GM21529 (cell line): ENCODE data around the gene GAL3ST1.

Source experiments
- ATAC-seq: cut with Tn5 transposase; IDR thresholded peaks from one replicate; pipeline ENCODE4 v1.9.1; 2021; ENCODE audit not compliant: unreplicated experiment

The GAL3ST1 gene

DNA sequence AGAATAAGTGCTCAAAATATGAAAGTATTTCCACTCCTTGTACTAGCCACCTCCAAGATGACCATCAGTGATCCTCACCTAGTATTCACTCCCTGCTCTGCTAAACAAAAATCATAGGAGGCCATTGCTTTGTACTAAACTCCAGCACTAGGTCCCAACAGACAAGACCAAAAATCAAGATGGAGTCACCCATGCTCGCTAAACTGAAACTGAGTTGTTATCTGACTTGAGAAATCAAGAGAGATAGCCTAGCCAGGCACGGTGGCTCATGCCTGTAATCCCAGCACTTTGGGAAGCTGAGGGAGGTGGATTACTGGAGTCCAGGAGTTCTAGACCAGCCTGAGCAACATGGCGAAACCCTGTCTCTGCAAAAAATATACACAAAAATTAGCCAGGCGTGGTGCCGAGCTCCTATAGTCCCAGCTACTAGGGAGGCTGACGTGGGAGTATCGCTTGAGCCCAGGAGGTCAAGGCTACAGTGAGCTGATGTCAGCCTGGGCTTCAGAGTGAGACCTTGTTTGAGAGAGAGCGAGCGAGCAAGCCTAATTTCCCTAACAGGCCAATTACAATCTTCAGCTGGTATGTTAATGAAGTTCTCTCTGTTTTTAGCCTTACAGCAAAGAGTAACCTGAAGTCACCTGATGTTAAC lies 37.3 kb downstream of the GAL3ST1 start:
- no peak for ATAC-seq

DNA sequence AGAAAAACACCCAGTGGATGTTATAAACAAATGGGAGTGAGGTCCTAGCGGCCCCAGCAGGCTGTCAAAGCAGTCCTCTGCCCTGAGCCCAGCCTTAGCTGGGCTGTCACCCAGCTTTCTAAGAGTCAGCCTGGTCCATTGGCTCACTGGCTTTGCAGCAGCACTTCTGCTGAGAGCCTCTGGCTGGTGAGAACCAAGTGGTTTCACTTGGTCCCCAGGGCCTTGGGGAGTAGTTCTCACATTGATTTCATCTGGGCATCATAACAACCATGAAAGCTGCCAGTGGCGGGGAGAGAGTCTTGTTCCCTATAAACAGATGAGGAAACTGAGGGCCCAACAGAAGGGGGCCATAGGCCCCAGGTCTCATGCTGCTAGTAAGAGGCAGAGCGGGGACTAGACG lies 39.3 kb downstream of the GAL3ST1 start:
- no peak for ATAC-seq

DNA sequence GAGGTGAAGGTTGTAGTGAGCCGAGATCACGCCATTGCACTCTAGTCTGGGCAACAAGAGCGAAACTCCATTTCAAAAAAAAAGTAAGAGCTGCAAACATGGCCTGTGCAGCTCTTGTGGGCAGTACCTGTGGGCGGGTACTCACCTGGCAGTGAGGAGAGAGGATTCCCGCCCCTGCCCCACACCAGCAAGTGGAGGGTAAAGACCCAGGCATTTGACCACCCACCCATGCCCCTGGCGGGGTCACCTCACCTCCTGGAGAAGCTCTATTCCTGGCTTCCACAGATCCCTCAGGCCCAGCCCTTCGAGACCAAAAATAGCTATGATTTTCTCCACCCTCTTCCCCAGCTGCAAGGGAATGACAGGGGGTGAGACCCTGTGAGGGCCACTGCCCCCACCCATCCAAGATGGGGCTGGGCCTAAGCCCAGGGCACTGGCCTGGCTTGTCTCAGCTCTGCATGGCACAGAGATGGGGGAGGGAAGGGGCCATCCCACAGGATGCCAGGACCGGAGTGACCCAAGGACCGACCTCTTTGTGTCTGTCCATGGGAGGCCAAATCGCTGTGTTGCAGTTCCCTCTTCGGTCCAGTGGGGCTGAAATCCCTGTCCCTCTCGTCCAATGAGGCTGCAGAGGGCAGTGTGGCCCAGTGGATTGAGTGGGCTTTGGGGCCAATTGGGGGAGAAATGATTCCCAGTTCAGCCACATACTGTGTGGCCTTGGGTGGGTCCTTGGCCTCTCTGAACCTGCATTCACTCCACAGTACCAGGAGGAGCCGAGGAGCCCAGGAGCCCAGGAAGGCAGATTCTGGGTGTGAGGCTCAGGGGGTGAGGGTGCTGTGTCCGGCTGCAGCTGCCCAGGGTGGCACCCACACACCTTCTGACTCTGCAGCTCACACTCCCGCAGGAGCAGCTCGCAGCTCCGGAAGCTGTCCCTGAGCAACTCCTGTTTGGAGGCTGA lies 42.5 kb downstream of the GAL3ST1 start:
- no peak for ATAC-seq

DNA sequence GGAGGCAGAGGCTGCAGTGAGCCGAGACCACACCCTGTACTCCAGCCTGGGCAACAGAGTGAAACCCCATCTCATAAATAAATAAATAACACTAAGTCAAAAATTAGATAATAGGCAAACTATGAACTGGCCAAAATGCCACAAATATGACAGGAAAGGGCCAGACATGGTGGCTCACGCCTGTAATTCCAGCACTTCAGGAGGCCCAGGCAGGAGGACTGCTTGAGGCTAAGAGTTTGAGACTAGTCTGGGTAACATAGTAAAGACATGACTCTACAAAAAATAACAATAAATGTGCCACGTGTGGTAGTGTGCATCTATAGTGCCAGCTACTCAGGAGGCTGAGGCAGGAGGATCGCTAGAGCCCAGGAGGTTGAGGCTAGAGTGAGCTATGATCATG lies 47.8 kb downstream of the GAL3ST1 start:
- ATAC-seq: no peak

DNA sequence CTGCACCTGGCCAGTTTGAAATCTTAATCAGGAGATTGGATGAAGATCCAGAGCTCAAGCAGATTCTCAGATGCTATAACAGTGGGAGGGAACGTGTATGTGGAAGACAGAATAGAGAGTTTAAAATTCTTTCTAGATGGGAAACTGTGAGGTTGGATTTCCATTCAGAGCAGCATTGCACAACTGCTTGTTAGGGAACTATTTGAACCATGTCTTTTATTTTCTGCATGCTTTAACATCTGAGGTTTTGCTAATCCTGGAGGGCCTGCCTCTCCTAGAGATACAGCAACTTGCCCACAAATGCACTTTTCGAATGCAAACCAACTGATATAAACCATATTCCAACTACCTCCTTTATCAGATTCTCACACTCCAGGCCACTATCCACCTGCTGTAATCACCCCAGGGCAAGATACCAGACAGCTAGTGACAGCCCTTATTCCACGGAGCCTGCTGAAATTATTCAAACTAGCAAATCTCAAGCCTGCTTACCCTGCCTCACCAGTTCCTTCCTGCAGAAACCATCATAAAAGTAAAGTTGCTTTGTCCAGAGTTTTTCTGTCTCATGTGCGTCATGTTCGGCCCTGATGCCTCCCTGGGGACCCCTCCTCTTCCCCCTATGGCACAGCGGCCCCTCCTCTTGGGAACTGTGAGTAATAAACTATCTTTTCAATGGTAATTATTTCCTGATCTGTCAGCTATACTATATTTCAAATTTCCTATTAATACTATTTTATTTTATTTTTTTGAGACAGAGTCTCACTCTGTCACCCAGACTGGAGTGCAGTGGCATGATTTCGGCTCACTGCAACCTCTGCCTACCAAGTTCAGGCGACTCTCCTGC lies 50.6 kb downstream of the GAL3ST1 start:
- ATAC-seq: no peak

DNA sequence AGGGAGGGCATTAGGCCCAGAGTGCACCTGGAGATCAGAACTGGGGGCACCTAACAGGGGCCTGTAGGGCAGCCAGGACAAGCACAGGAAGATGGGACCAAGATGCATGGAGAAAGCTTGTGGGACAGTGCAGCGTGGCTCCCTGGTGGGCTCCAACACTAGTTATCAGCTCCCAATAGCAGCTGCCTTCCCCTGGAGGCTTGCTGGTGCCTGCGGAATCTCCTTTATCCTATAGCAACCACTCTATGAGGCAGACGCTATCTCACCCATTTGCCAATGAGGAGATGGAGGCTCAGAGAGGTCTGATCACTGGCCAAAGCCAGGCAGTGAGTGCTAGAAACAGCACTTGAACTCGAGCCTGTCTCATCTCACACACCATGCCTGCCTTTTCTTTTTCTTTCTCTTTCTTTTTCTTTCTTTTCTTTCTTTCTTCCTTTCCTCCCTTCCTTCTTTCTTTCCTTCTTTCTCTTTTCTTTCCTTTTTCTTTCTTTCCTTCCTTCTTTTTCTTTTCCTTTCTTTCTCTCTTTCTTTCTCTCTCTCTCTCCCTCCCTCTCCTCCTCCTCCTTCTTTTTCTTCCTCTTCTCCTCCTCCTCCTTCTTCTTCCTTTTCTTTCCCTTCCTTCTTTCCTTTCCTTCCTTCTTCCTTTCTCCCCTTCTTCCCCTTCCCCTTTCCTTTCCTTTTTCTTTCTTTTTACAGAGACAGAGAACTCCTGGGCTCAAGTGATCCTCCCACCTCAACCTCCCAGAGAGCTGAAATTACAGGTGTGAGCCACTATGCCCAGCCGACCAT lies 52.9 kb downstream of the GAL3ST1 start:
- ATAC-seq: no peak

DNA sequence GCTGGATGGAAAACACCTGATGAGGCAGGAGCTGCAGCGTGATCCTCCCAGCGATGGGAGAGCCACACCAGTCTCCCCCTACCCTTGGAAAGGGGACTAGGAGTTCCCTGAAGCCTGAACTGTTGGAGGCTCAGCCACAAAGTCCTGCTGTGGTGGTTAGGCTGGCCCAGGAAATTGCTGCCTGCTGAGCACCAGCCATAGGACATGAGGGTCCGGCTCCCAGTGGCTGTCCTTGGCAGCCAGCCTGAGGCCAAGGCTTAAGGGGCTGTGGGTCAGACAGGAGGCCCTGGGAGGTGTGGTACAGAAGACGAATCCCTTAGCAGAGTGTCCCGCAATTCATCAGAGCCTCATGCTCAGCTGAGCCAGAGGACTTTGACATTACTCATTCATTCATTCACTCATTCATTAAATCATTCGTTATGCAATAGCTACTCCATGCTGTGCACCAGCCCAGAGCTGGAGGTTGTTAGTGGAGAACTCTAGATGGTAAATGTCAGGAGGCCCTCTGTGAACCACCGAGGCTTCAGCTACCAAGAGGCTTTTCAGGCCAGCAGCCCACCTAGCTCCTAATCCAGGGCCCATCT lies 54.5 kb downstream of the GAL3ST1 start:
- ATAC-seq: no peak

DNA sequence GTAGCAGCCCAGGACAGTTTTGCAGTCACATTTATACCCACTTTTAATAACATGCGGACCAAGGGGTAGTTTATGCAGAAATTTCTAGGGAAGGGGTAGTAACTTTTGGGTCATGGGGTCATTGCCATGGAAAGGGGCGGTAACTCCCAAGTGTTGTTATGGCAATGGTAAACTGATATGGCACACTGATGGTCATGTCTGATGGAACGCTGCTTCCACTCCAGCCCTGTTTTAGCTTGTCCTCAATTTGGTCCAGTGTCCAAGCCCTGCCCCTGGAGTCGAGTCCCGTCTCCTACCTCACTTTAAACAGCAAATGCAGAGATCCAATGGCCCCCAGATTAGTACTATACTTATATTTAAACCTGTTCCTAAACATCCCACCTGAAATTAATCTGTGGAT lies 57.7 kb downstream of the GAL3ST1 start:
- no peak for ATAC-seq

DNA sequence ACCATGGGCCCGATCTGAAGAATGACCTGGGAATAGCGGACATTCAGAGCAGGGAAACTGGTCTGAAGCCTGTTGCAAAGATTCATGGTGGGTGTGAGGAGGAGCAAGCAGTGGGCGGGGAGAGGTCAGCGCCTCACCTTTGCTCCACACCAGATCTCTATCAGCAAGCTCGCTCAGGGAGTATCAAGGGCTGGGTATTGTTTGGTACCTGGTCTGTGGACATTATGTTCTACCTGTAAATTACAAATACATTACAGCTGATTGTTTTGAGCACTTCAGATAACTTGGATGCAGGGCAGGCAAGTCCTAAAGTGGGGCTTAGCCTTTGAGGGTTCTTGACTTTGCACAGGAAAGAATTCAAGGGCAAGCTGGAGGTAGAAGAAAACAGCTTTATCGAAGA lies 58.2 kb downstream of the GAL3ST1 start:
- no peak for ATAC-seq

DNA sequence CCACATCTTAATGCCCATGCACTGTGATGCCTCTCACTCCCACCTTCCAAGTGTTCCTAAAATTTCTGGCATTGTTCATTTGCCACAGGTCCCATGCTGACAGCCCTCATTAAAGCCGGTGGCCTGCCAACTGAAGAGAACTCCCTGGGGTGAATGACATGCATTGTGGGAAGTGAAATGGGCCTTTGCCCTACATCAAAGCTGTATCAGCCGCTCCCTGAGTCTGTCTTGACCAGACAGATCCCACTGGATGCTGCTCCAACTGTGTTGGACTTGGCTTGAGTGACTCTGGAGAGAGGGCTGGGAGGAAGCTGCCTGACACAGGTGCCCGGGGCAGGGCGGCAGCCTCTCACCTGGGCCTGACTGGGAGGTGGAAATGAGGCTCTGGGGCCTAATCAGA lies 60.2 kb downstream of the GAL3ST1 start:
- ATAC-seq: no peak

DNA sequence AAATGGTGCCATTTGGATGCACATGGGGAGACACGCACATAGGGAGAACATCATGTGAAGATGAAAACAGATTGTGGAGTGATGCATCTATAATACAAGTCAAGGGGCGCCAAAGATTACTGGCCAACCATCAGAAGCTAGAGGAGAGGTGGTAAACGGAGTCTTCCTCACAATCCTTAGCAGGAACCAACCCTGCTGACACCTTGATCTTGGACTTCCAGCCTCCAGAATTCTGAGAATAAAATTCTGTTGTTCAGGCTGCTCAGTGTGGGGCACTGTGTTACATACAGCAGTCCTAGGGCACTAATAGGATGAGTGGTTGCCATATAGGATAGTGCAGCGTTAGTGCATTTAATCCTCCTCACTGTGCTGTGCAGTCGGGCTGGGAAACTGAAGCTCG lies 61.0 kb downstream of the GAL3ST1 start:
- ATAC-seq: no peak

DNA sequence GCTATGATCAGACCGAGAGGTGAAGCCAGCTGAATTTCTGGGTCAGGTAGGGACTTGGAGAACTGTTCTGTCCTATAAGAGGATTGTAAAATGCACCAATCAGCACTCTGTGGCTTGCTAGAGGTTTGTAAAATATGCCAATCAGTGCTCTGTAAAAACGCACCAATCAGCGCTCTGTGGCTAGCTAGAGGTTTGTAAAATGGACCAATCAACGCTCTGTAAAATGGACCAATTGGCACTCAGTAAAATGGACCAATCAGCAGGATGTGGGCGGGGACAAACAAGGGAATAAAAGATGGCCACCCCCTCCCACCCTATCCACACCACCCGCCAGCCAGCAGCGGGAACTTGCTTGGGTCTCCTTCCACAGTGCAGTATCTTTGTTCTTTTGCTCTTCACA lies 62.6 kb downstream of the GAL3ST1 start:
- no peak for ATAC-seq

DNA sequence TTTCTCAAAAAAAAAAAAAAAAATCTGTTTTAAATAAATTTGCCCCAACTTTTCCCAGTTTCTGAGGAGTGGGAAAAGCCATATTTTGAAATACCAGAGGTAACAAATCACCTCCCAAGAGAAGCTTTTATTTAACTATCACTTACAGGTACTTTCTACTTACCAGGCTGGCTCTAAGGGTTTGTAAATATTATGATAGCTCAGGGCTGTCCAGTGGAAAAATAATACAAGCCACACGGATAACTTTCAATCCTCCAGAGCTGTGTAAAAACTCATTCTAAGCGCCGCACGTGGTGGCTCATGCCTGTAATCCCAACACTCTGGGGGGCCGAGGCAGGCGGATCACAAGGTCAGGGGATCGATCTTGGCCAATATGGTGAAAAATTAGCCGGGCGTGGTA lies 63.4 kb downstream of the GAL3ST1 start:
- ATAC-seq: no peak

DNA sequence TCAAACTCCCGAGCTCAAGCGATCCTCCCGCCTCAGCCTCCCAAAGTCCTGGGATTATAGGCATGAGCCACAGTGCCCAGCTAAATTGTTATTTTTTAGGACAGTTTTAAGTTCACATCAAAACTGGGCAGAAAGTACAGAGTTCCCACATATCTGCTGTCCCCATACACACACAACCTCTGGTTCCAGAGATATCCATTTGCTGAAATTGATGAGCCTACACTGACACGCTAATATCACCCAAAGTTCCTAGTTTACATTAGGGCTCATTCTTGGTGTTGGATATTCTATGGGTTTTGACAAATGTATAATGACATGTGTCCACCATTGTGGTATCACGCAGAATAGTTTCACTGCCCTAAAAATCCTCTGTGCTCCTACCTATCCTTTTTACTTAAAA lies 66.2 kb downstream of the GAL3ST1 start:
- no peak for ATAC-seq

DNA sequence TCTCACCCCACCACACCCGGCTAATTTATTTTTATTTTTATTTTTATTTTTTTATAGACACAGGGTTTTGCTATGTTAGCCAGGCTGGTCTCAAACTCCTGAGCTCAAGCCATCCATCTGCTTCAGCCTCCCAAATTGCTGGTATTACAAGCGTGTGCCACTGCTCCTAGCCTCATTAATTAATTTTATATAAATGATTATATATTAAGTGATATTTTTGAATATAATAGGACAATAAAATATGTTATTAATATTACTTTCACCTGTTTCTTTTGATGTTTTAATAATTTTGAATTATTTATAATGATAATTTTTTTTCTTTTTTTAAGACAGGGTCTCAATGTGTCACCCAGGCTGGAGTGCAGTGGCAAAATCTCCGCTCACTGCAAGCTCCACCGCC lies 66.8 kb downstream of the GAL3ST1 start:
- ATAC-seq: no peak

DNA sequence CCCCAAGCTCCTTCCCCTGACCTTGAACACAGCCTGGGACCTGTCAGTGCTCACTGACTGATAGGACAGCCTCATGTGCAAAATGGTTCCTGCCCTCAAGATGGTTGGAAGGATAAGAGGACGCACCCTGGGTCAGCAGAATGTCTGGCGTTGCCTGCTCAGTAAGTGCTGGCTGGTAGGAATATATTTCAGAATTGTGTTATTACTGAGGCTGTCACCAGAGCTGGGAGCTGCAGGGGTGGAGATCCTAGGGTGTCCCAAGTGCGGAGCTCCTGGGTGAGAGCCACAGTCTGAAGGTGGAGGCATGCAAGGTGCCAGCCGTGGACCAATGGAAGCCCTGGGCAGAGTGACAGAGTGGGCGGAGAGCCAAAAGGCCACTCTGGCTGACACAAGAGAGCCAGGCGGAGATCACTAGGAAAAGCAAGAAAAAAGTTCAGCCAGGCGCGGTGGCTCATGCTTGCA lies 67.9 kb downstream of the GAL3ST1 start:
- no peak for ATAC-seq
